Measurements from ENCODE around the gene TMEM131. TPM values are rescaled to one million over a fixed set of nuclear protein-coding genes. Genes with fewer than 3 reads are reported as not detected.

The TMEM131 gene
- total RNA-seq, 2 experiments from 2014 or later = 25.8 to 32.5 TPM

- Mint-ChIP-seq H3K27me3 (no peaks in the 10 kb centered on the region), H3K4me3 (no peak overlapping the region), H3K27ac (no peak overlapping the region), H3K36me3 (ENCODE audit: low read depth) (peaks cover 62% of the 10 kb centered on the region), H3K9me3 (ENCODE audit: low read depth) (peaks cover 5% of the 10 kb centered on the region), H3K4me1 (peaks cover 15% of the 10 kb centered on the region)
- ChIA-PET CTCF (no interaction called here), POLR2A (no interaction called here)
- intact Hi-C loops (cut with DNase I, micrococcal nuclease) = no loop called here
- DNase-seq (no peak), ATAC-seq (no peak)
Measured at GRCh38 chr2:97734061-97735051, 261.4 kb downstream of the TMEM131 start.

DNA sequence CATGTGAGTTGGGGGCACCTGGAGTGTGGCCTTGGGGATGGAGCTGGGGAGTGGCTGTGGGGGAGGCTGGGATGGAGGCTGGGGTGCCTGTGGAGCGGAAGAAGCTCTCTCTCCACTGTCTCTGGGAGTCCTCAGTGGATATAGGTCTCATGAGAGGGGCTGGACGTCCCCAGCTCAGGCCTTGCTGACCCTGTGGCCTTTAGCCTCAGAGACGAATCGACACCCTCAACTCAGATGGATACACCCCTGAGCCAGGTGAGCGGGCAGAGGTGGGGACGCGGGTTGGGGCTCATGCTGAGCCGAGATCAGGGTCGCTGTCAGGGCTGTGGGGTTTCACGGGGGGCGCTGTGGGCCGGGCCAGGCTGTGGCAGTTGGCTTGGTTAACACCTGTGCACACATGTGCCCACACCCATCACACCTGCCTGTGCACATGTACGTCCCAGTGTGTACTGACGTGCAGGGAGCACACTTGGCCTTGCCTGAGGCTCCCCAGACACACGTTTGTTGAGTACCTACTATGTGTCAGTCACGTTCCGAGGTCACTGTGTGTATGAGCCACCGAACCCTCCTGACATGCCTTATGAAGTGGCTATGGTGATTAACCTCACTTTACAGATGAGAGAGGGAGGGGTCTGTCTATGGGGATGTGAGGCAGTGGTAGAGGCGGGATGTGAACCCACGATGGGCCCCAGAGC, 262.3 kb downstream of the TMEM131 start:
- CTCF ChIA-PET = no interaction called here
- Mint-ChIP-seq H3K27me3 (no peaks in the 10 kb centered on the region), H3K9me3 (ENCODE audit: low read depth) (peaks cover 5% of the 10 kb centered on the region), H3K27ac (no peak overlapping the region), H3K4me1 (peaks cover 20% of the 10 kb centered on the region), H3K36me3 (ENCODE audit: low read depth) (peaks cover 64% of the 10 kb centered on the region), H3K4me3 (no peak overlapping the region)
- intact Hi-C loops (cut with DNase I, micrococcal nuclease) = no loop called here
- ATAC-seq (no peak), DNase-seq (no peak)
- POLR2A ChIA-PET = no interaction called here

DNA sequence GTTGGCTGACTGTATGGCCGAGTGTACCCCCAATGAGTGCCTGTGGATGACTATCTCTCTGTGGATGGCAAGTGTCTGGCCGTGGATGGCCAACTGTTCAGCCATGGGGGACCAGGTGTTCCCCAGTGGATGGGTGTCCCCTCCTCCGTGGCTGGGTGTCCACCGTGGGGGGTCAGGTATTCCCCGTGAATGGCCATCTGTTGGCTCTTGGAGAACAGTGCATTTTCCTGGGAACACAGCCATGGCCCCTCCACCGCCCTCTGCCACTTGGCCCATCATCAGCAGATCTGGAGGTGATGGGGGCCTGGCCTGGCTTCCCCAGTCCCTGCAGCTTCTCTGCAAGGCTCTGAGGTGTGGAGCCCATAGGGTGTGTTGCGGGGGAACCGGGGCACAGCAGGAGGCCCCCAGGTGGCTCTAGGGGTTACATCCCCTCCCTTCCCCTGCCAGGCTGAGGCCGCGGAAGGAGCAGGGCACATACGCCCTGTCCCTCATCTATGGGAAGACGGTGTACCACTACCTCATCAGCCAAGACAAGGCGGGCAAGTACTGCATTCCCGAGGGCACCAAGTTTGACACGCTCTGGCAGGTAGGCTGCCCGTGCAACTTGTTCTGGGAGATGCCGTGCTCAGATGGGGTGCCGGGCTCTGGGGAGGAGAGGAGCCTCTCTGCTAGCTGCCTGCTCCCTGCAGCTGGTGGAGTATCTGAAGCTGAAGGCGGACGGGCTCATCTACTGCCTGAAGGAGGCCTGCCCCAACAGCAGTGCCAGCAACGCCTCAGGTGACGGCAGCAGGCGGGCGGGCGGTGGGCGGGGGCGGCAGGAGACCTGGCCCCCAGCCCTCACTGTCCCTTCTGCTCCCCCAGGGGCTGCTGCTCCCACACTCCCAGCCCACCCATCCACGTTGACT, 263.1 kb downstream of the TMEM131 start:
- Mint-ChIP-seq H3K9me3 (ENCODE audit: low read depth) (peaks cover 7% of the 10 kb centered on the region), H3K27ac (no peak overlapping the region), H3K4me3 (no peak overlapping the region), H3K36me3 (ENCODE audit: low read depth) (peaks cover 66% of the 10 kb centered on the region), H3K4me1 (peaks cover 28% of the 10 kb centered on the region), H3K27me3 (no peaks in the 10 kb centered on the region)
- ChIA-PET POLR2A (no interaction called here), CTCF (no interaction called here)
- no peak for ATAC-seq
- DNase-seq = no peak
- intact Hi-C loops (cut with DNase I, micrococcal nuclease) = no loop called here

DNA sequence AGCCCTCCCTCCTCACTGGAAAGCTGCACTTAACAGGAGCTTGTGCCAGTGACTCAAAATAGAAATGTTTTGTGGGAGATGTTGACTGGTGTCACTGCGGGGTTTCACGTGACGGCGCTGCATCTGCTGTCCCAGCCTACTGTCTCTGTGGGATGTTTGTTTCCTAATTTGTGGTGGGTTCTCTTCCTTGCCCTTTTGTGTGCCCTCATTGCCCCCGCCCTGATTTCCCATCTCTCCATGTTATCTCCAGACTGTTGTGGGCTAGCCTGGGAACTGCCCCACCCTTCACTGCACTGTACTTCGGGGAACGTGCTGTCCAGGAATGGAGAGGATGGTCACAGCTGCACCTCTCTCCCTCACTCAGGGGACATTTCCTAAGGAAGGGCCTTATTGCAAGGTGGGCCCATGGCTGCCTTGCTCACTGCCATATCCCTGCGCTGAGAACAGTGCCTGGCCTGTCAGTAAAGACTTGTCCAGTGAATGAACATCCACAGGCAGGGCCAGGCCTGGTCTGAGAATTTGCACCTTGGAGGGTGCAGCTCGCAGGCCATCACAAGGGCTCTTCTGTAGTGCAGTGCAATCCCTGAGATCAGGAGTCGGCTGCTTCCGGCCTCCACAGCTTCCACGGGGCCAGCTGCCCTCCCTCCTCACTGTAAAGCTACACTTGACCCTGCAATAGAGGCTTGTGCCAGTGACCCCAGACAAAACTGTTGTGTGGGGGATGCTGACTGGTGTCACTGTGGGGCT, 264.3 kb downstream of the TMEM131 start:
- ChIA-PET POLR2A (no interaction called here), CTCF (interaction anchor here (1.3 to 5.7 kb wide), 3 partner anchors 9 to 17 kb away, joined by 7 to 36 read pairs (median 8); no protein-coding TSS in a partner anchor)
- Mint-ChIP-seq H3K4me1 (peaks cover 39% of the 10 kb centered on the region), H3K27ac (peak overlapping the region; percentile 85), H3K9me3 (ENCODE audit: low read depth) (peaks cover 7% of the 10 kb centered on the region), H3K36me3 (ENCODE audit: low read depth) (peaks cover 71% of the 10 kb centered on the region), H3K27me3 (no peaks in the 10 kb centered on the region), H3K4me3 (no peak overlapping the region)
- intact Hi-C loops (cut with DNase I, micrococcal nuclease) = no loop called here
- no peak for DNase-seq
- ATAC-seq = no peak

GRCh38 chr2:97730245-97730644, 265.5 kb downstream of the TMEM131 start:
- POLR2A ChIA-PET = interaction anchor here (0.8 kb wide), 1 partner anchor 43 kb away, joined by 4 read pairs; no protein-coding TSS in a partner anchor
- H3K4me3 Mint-ChIP-seq = no peak overlapping the region
- no peaks in the 10 kb centered on the region for H3K27me3 Mint-ChIP-seq
- peaks cover 7% of the 10 kb centered on the region for H3K9me3 Mint-ChIP-seq (ENCODE audit: low read depth)
- H3K36me3 Mint-ChIP-seq (ENCODE audit: low read depth) = peaks cover 79% of the 10 kb centered on the region
- intact Hi-C loops (cut with DNase I, micrococcal nuclease) = no loop called here
- DNase-seq (no peak), ATAC-seq (no peak)
- CTCF ChIA-PET = interaction anchor here (0.7 to 5.7 kb wide), 5 partner anchors 10 to 22 kb away, joined by 3 to 36 read pairs (median 7); no protein-coding TSS in a partner anchor
- H3K4me1 Mint-ChIP-seq = peaks cover 48% of the 10 kb centered on the region
- H3K27ac Mint-ChIP-seq = peak overlapping the region; percentile 31

DNA sequence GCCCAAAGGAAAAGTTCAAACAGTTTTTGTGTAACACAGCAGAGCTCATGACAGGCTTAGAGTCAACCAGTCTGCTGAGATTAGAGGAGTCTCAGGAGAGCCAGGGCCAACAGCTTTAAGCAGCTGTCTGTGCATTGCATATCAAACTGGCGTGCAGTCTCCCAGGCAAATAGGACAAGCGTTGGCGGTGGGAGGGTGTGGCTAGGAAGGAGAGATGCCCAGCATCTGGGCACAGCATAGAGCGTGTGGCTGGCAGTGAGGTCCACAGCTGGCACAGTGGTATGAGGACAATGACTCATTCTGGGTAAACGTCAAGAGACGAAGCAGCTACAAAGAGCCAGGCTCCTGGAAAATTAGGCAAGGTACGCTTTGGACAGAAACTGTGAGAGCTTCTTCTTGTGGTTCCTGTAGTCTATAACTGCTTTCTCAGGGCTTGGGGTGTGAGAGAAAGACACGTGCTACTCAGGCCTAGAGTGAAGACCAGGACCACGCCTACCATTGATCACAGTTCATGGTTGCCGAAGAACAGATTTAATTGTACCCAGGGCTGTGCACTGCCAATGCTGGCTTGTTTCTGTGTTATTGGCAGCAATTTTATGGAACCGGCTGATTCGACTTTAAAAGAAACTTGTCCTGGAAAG, 267.5 kb downstream of the TMEM131 start:
- H3K36me3 Mint-ChIP-seq (ENCODE audit: low read depth) = peaks cover 88% of the 10 kb centered on the region
- CTCF ChIA-PET = interaction anchor here (1.0 to 5.7 kb wide), 7 partner anchors 12 to 31 kb away, joined by 3 to 42 read pairs (median 4); partner anchors contain the start of gene ZAP70
- peak; percentile 38 for DNase-seq

DNA sequence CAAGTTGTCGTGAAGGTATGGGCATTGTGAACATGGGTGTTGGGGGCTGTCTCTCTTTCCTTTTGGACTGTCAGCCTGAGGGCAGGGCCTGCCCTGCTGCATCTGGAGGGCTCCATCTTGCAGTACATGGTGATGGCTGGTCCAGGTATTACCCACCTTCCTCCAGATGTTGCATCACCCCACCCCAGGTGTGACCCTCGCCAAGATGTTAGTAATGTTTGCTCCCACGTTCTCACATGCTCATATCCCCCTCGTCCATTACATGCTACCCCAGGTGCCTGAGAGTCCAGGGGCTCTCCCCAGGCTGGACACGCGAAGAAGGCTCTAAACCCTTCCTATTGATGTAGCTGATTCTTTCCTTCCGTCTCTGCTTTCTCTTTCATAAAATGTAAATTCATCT, 268.5 kb downstream of the TMEM131 start:
- ATAC-seq (no peak), DNase-seq (no peak)
- Mint-ChIP-seq H3K4me3 (no peak overlapping the region), H3K27me3 (no peaks in the 10 kb centered on the region), H3K27ac (peak overlapping the region; percentile 63), H3K36me3 (ENCODE audit: low read depth) (peaks cover 90% of the 10 kb centered on the region), H3K9me3 (ENCODE audit: low read depth) (peaks cover 7% of the 10 kb centered on the region), H3K4me1 (peaks cover 63% of the 10 kb centered on the region)
- ChIA-PET CTCF (interaction anchor here (0.9 to 5.7 kb wide), 8 partner anchors 9 to 665 kb away, joined by 4 to 42 read pairs (median 4); partner anchors contain the start of gene ZAP70), POLR2A (interaction anchor here (1.0 to 1.1 kb wide), 2 partner anchors 12 to 13 kb away, joined by 3 read pairs; no protein-coding TSS in a partner anchor)
- intact Hi-C loops (cut with DNase I, micrococcal nuclease) = no loop called here

More for the DNA sequence above, 267.5 kb downstream of the TMEM131 start:
- POLR2A ChIA-PET = interaction anchor here (0.9 to 1.5 kb wide), 4 partner anchors 10 to 19 kb away, joined by 3 to 6 read pairs (median 4); no protein-coding TSS in a partner anchor
- intact Hi-C loops (cut with DNase I, micrococcal nuclease) = no loop called here
- H3K27ac Mint-ChIP-seq = peak overlapping the region; percentile 63
- no peak overlapping the region for H3K4me3 Mint-ChIP-seq
- H3K4me1 Mint-ChIP-seq = peaks cover 56% of the 10 kb centered on the region
- ATAC-seq = peak; percentile 81
- H3K9me3 Mint-ChIP-seq (ENCODE audit: low read depth) = peaks cover 7% of the 10 kb centered on the region
- H3K27me3 Mint-ChIP-seq = no peaks in the 10 kb centered on the region

- DNase-seq (no peak), ATAC-seq (no peak)
- H3K27me3 Mint-ChIP-seq = no peaks in the 10 kb centered on the region
- peaks cover 60% of the 10 kb centered on the region for H3K4me1 Mint-ChIP-seq
- ChIA-PET CTCF (interaction anchor here (0.9 to 5.7 kb wide), 7 partner anchors 8 to 666 kb away, joined by 3 to 42 read pairs (median 4); partner anchors contain the start of gene ZAP70), POLR2A (interaction anchor here (1.5 kb wide), 1 partner anchor 12 kb away, joined by 4 read pairs; no protein-coding TSS in a partner anchor)
- H3K27ac Mint-ChIP-seq = peak overlapping the region; percentile 63
- H3K36me3 Mint-ChIP-seq (ENCODE audit: low read depth) = peaks cover 85% of the 10 kb centered on the region
- intact Hi-C loops (cut with DNase I, micrococcal nuclease) = no loop called here
- peaks cover 7% of the 10 kb centered on the region for H3K9me3 Mint-ChIP-seq (ENCODE audit: low read depth)
- no peak overlapping the region for H3K4me3 Mint-ChIP-seq
Measured at GRCh38 chr2:97726261-97727064, 269.3 kb downstream of the TMEM131 start.

- Mint-ChIP-seq H3K27ac (peak overlapping the region; percentile 34), H3K36me3 (ENCODE audit: low read depth) (peaks cover 82% of the 10 kb centered on the region), H3K4me3 (no peak overlapping the region), H3K4me1 (peaks cover 60% of the 10 kb centered on the region), H3K27me3 (no peaks in the 10 kb centered on the region), H3K9me3 (ENCODE audit: low read depth) (peaks cover 5% of the 10 kb centered on the region)
- ChIA-PET POLR2A (interaction anchor here (1.5 kb wide), 1 partner anchor 11 kb away, joined by 4 read pairs; no protein-coding TSS in a partner anchor), CTCF (interaction anchor here (1.5 to 4.9 kb wide), 2 partner anchors 13 to 15 kb away, joined by 3 to 42 read pairs; partner anchors contain the start of gene ZAP70)
- DNase-seq = no peak
- ATAC-seq = no peak
- intact Hi-C loops (cut with DNase I, micrococcal nuclease) = no loop called here
Measured at GRCh38 chr2:97724946-97725688, 270.6 kb downstream of the TMEM131 start.
